Stimulated activated CD8-positive, alpha-beta memory T cell treated with anti-CD3 and anti-CD28 coated beads, Interleukin-15, amount 100 ng/mL, for 4 hours (primary cell): Measurements from ENCODE around the gene SDHAF2.
"Not testable (repeated sequence)": the region's sequence is repeated elsewhere in the genome, so short reads cannot be mapped to it uniquely, and the experiment has no call there.

Source experiments
- DNase-seq, 2 donors: peaks; one replicate each; pipeline ENCODE4 v3.0.0-alpha.2; 2020; ENCODE audit warnings: low read depth in 2 of 2

The SDHAF2 gene

DNA sequence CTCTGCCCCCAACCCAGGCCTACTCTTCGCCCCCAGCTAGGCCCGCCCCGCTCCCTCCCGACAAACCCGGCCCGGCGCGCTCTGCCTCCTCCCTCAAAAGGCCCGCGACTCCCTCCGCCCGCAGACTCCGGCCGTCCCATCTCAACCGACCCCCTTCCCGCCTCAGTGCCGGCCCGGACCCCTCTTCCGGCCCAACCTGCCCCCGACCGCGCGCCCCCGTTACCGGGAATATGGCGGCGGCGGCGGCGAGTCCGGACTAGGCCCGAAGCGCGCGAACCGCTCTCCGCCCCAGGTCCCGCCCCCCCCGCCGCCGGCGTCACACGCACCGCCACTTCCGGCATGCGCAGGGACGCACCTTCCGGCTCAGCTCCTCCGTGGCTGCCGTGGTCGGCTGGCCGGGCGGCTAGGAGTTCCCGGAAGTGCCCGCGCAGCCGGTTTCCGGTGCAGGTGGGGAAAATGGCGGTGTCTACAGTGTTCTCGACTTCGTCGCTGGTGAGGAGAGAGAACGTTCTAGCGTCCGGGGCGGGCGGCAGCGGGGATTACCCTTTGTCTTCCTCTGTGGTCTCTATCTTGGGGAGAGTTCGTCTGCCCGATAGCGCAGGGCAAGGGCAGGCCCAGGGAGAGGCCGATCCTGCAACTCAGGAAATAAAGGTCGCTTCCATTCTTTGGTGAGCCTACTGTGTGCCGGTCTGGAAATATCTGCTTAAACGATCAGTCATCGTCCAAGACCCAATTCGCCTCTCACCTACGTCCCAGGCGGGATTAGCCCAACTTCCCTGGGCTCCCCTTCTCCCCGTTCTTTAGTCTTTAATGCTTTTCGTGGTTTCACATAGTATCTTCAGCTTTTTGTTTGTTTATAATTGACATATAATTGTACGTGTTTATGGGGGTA is at the start of gene SDHAF2, which contains the start of gene CPSF7:
Gene SDHAF2, plus strand, starts transcription at position 434 of the 892 bp plus-strand sequence. Its CDS starts 23 bp downstream, at position 457.
Gene CPSF7, minus strand, starts transcription at position 285 of the 892 bp plus-strand sequence. CDS start 740 bp downstream, outside the sequence.
- peak; percentile 93 to 97 for DNase-seq

DNA sequence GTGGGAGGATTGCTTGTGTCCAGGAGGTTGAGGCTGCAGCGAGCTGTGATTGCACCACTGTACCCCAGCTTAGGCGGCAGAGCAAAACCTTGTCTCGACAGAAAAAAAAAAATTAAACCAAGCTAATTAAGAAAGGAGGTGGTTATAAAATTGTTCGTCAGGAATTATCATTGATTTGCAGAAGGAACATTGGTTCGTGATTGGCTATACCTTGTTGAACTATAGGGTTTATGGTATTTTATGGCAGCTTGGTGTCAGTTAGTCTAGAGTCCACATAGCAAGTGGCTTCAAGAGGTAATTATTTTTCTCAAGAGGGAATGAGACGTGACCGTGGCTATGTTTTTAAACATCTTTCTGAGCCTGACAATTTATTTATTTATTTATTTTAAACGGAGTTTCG is 49.0 kb upstream of the SDHAF2 start:
- DNase-seq, result no peak

DNA sequence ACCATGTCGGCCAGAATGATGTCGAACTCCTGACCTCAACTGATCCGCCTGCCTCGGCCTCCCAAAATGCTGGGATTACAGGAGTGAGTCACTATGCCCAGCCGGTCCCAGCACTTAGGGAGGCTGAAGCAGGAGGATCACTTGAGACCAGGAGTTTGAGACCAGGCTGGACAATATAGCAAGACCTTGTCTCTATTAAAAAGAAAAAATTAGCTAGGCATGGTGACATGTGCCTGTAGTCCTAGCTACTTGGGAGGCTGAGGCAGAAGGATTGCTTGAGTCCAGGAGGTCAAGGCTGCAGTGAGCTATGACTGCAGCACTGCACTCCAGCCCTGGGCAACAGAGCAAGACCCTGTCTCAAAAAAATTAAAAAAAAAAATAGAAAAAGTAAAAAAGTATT is 46.1 kb upstream of the SDHAF2 start:
- DNase-seq, result not testable (repeated sequence)

- DNase-seq, result no peak
These were observed 45.4 kb upstream of the SDHAF2 start for GRCh38 chr11:61384271-61385242.

DNA sequence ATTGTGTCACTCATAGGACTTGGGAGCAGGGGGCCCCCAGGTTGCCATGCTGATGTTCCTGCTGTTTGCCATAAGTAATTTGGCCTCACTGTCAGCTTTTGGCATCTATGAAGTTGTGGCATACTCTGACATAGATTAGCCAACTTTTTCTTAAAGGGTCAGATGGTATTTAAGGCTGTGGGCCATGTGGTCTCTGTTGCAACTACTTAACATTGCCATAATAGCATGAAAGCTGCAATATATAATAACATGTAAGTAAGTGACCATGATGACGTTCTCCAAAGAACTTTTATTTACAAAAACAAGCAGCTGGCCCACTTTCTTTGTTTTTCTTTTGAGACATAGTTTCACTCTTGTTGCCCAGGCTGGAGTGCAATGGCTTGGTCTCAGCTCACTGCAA is 39.8 kb upstream of the SDHAF2 start:
- no peak for DNase-seq

DNA sequence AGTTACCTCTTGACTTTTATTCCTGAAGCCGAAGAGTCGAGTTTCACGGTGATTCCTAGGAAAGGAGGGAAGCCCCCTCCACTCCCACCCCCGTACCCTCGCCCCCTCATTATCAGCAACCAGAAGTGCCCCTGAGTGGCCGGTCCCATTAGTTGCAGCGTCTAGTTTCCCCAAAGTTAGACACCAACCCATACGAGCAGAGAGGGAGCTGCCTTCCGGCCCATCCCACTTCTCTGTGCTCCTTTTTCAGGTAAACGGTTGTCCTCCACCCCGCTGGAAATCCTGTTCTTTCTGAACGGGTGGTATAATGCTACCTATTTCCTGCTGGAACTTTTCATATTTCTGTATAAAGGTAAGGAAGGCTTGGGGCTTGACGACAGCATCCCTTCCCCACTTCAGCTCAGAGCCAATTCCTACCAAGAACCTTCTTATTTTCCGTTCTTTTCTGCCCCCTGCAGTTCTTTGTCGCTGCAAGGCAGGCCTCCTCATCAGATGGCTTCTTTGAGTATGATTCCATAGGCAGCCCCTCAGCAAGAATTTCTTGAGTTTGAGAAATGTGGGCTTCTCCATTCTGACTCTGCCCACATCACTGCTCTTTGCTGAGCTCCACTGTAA is 36.8 kb upstream of the SDHAF2 start:
- DNase-seq, result no peak

DNA sequence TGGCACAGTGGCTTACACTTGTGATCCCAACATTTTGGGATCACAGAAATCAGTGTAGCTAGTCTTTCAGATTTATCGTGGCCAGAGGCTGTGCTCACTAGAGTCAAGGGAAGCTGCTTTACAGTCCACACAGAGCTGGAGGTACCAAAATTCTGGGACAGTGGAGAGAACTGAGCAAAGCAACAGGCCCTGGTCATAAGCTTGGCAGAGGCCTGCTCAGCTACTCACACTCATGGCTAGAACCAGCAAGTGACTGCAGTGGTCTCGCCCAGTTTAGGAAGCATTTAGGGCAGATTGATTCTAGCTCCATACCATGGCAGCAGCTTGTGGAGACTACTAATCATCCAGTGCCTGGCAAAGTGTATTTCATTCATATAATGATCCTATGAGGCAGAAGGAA is 28.8 kb upstream of the SDHAF2 start:
- DNase-seq, result no peak

- no peak for DNase-seq
These were observed 28.4 kb upstream of the SDHAF2 start for GRCh38 chr11:61401573-61401972.

GRCh38 chr11:61403658-61404057 is 26.3 kb upstream of the SDHAF2 start:
- DNase-seq, result no peak

GRCh38 chr11:61404103-61404502 is 25.8 kb upstream of the SDHAF2 start:
- no peak for DNase-seq

GRCh38 chr11:61404641-61405040 is 25.3 kb upstream of the SDHAF2 start:
- DNase-seq, result no peak

- no peak for DNase-seq
These were observed 23.9 kb upstream of the SDHAF2 start for GRCh38 chr11:61406067-61406466.

DNA sequence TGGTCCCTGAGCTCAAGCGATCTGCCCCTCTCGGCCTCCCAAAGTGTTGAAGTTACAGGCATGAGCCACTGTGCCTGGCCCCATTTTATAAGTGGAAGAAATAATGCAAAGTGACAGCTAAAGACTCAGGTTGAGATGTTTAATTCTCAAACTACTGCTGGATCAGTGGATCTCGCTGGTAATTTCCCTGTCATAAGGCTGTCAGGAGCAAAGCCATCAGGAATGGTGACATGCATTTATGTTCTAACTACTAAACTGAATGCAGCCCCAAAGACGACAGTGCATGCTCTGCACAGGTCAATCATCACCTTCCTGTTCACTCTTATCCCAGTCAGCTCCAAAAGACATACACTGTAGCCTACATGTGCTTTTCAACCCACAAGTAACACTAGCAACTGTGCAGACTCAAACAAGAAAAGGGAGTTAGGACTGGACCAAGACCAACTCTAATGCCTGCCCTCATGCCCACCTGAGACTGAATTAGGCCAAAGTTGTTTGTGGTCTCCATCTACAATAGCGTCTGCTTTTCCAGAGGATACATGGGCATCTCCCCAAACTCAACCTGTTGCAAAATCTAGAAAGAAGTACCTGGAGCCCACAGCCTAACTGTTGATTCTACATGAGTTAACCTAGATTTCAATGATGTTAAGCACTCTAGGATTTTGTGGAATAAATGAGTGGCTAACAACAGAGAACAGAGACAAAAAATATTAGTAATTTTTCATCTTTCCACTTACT is 22.8 kb upstream of the SDHAF2 start:
- no peak for DNase-seq

DNA sequence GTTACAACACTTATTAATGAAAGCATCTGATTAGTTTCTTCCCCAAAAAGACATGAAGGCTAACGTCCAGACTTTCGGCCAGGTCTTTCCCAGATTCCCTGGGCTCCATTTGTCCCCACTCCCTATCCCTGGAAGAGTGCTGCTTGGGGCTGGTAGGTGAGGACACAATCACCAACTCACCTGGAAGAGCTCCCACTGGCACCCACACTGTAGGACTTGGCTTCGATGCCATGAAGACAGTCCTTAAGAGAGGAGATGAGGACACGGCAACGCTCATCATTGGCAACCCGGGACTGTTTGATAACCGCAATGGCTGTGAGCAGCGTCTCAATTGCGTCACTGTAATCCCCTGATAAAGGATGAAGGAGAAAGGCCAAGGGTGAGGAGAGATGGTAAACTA is 18.3 kb upstream of the SDHAF2 start:
- no peak for DNase-seq

DNA sequence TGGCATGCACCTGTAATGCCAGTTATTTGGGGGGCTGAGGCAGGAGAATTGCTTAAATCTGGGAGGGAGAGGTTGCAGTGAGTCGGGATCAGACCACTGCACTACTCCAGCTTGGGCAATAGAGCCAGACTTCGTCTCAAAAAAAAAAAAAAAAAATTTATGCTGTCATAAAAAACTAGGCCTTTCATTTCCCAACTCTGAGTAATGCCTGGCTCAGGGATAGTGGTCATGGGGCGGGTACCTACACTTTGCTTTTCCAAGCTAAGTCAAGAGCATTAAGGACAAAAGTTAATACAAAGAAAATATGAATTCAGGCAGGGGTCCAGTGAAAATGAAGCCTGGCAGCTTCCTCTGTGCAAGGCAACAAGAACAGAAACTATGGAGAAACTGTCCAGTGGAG is 16.4 kb upstream of the SDHAF2 start:
- DNase-seq, result no peak

GRCh38 chr11:61414547-61414946 is 15.4 kb upstream of the SDHAF2 start:
- no peak for DNase-seq

GRCh38 chr11:61415381-61415780 is 14.5 kb upstream of the SDHAF2 start:
- no peak for DNase-seq

- DNase-seq, result no peak
These were observed 13.0 kb upstream of the SDHAF2 start for GRCh38 chr11:61416941-61417340.

- DNase-seq, result no peak
These were observed 12.3 kb upstream of the SDHAF2 start for GRCh38 chr11:61417670-61418069.

GRCh38 chr11:61418136-61418535 is 11.8 kb upstream of the SDHAF2 start:
- no peak for DNase-seq

DNA sequence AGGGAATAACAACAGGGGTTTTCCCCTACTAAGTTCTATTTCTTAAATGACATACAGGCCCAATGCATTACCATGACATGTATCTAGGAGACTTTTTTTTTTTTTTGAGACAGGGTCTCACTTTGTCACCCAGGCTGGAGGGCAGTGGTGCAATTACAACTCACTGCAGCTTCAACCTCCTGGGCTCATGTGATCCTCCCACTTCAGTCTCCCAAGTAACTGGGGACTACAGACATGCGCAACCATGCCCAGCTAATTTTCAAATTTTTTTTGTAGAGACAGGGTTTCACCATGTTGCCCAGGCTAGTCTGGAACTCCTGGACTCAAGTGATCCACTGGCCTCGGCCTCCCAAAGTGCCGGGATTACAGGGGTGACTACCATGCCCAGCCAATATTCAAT is 7.7 kb upstream of the SDHAF2 start:
- DNase-seq, result no peak
